OCI-LY1 (cell line): ENCODE measurements around the gene FNDC8.

Experiments
- H2AFZ ChIP-seq: fragments of 200-600 bp; sonication (generic), shearing (Covaris generic); 2 replicates; pipeline ENCODE4 v1.6.0; 2014; ENCODE audit warnings: antibody characterized with exemption, mild to moderate bottlenecking, low read length
- H3F3A ChIP-seq: fragments of 200-600 bp; sonication (generic), shearing (Covaris generic); 2 replicates; pipeline ENCODE4 v1.6.0; 2014; ENCODE audit warnings: mild to moderate bottlenecking, antibody characterized with exemption, low read length, moderate library complexity; ENCODE audit not compliant: insufficient read depth
- H3K27ac ChIP-seq: fragments of 200-600 bp; sonication (generic); 2 replicates; pipeline ENCODE4 v1.5.1; 2014; ENCODE audit warnings: low read length, mixed run types, mild to moderate bottlenecking, low read depth; ENCODE audit not compliant: poor library complexity, severe bottlenecking
- H3K27me3 ChIP-seq: fragments of 200-600 bp; sonication (generic); 2 replicates; pipeline ENCODE4 v1.6.0; 2014; ENCODE audit warnings: antibody characterized with exemption, mild to moderate bottlenecking, low read length, moderate library complexity; ENCODE audit not compliant: insufficient read depth
- H3K36me3 ChIP-seq: fragments of 200-600 bp; sonication (generic); 2 replicates; pipeline ENCODE4 v1.6.1; 2014; ENCODE audit warnings: mild to moderate bottlenecking, antibody characterized with exemption, low read length, moderate library complexity, mixed read lengths; ENCODE audit not compliant: insufficient read depth
- H3K4me1 ChIP-seq: fragments of 200-600 bp; sonication (generic); 2 replicates; pipeline ENCODE4 v1.5.1; 2014; ENCODE audit warnings: mild to moderate bottlenecking, low read length, moderate library complexity; ENCODE audit not compliant: insufficient read depth, severe bottlenecking
- H3K4me2 ChIP-seq: fragments of 200-600 bp; sonication (generic), shearing (Covaris generic); 2 replicates; pipeline ENCODE4 v1.6.1; 2014; ENCODE audit warnings: low read length
- H3K4me3 ChIP-seq: fragments of 200-600 bp; sonication (generic); 2 replicates; pipeline ENCODE4 v1.5.1; 2014; ENCODE audit warnings: low read length, low read depth, mild to moderate bottlenecking, mixed read lengths; ENCODE audit not compliant: poor library complexity, severe bottlenecking
- H3K79me2 ChIP-seq: fragments of 200-600 bp; shearing (Covaris generic); 2 replicates; pipeline ENCODE4 v1.6.1; 2016; ENCODE audit warnings: mixed run types, low read length, mixed read lengths; ENCODE audit not compliant: insufficient read depth
- H3K9ac ChIP-seq: fragments of 200-600 bp; sonication (generic), shearing (Covaris generic); 2 replicates; pipeline ENCODE4 v1.6.1; 2014; ENCODE audit warnings: mild to moderate bottlenecking, low read length, mixed read lengths
- H3K9me2 ChIP-seq: fragments of 200-600 bp; sonication (generic), shearing (Covaris generic); 2 replicates; pipeline ENCODE4 v1.6.1; 2014; ENCODE audit warnings: low read depth, mild to moderate bottlenecking, low read length, mixed read lengths
- H3K9me3 ChIP-seq: fragments of 200-600 bp; shearing (Covaris generic); 2 replicates; pipeline ENCODE4 v1.6.1; 2014; ENCODE audit warnings: low read length, mixed read lengths
- H4K20me1 ChIP-seq: fragments of 200-600 bp; sonication (generic), shearing (Covaris generic); 2 replicates; pipeline ENCODE4 v1.6.0; 2016; ENCODE audit warnings: mild to moderate bottlenecking, low read length; ENCODE audit not compliant: insufficient read depth
- CTCF ChIP-seq: fragments of 200-600 bp; sonication (generic), shearing (Covaris generic); IDR thresholded peaks from 2 replicates; pipeline ENCODE4 v1.5.1; 2017; ENCODE audit warnings: mild to moderate bottlenecking, antibody characterized with exemption, low read length, moderate library complexity, mixed read lengths
- EZH2 ChIP-seq: fragments of 200-600 bp; sonication (generic), shearing (Covaris generic); IDR thresholded peaks from 2 replicates; pipeline ENCODE4 v1.8.0; 2017; ENCODE audit warnings: borderline replicate concordance, mixed run types, mild to moderate bottlenecking, antibody characterized with exemption, low read length, moderate library complexity, mixed read lengths

Gene FNDC8

DNA sequence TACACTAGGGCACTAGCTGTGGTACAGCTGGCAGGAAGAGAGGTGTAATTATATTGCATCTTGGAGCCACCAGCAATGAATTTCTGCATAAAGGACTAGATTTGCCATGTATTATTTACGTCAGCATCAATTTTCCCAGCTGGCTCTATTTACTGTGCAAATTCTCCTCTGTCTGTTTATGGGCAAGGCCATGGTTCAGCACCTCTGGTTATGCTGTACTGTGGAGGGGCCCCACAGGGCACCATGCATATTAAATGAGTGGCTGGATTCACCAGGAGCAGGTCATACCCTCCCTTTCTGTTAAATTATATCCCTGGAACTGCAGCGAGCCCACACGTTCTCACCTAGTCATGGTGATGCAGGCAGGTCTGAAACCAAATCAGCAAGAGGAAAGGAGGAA lies 21.5 kb upstream of the FNDC8 start:
- H3K4me2 ChIP-seq, result no peak overlapping the region
- no peak for TF ChIP-seq EZH2
- no peak for TF ChIP-seq CTCF
- H3K9me3 ChIP-seq, result no peaks in the 10 kb centered on the region
- no peak overlapping the region for H3K27ac ChIP-seq
- H2AFZ ChIP-seq, result no peak overlapping the region
- no peak overlapping the region for H3K4me3 ChIP-seq
- H3F3A ChIP-seq, result no peaks in the 10 kb centered on the region
- no peak overlapping the region for H3K9ac ChIP-seq
- no peaks in the 10 kb centered on the region for H3K79me2 ChIP-seq
- no peaks in the 10 kb centered on the region for H4K20me1 ChIP-seq
- peaks cover 48% of the 10 kb centered on the region for H3K36me3 ChIP-seq
- H3K27me3 ChIP-seq, result no peaks in the 10 kb centered on the region
- no peaks in the 10 kb centered on the region for H3K4me1 ChIP-seq
- no peaks in the 10 kb centered on the region for H3K9me2 ChIP-seq

DNA sequence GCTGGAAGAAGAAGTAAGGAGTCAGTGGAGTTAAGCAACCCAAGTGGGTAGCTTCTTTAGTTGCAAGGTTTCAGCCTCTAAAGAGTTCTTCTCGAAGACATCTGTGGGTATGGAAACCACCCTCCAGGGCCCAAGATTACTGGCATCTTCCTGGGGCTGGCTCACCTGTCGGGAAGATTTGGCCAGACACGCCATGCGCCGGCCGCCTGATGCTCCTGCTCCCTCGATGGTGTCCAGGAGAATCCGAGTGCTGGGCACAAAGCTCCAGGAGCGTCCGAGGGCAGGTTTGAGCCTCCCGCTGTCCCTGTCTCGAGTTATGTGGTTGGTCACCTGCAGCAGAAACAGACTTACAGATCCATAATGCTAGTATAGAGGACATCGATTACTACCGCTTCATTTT lies 20.4 kb upstream of the FNDC8 start:
- Histone ChIP-seq H3K36me3 (peaks cover 59% of the 10 kb centered on the region), H3K4me2 (no peak overlapping the region)

GRCh38 chr17:35101725-35102124 lies 19.7 kb upstream of the FNDC8 start:
- H2AFZ ChIP-seq, result no peak overlapping the region
- H4K20me1 ChIP-seq, result no peaks in the 10 kb centered on the region
- H3K27me3 ChIP-seq, result no peaks in the 10 kb centered on the region
- H3K79me2 ChIP-seq, result no peaks in the 10 kb centered on the region
- H3F3A ChIP-seq, result no peaks in the 10 kb centered on the region
- no peak overlapping the region for H3K4me2 ChIP-seq
- no peaks in the 10 kb centered on the region for H3K9me2 ChIP-seq
- H3K27ac ChIP-seq, result no peak overlapping the region
- TF ChIP-seq CTCF, result no peak
- TF ChIP-seq EZH2, result no peak
- peaks cover 65% of the 10 kb centered on the region for H3K36me3 ChIP-seq
- H3K4me1 ChIP-seq, result no peaks in the 10 kb centered on the region
- H3K4me3 ChIP-seq, result no peak overlapping the region
- no peak overlapping the region for H3K9ac ChIP-seq
- H3K9me3 ChIP-seq, result no peaks in the 10 kb centered on the region

More for the DNA sequence above, 20.4 kb upstream of the FNDC8 start:
- no peak overlapping the region for H3K4me3 ChIP-seq
- no peak for TF ChIP-seq EZH2
- TF ChIP-seq CTCF, result no peak
- no peak overlapping the region for H3K27ac ChIP-seq
- no peaks in the 10 kb centered on the region for H3K79me2 ChIP-seq
- H3K4me1 ChIP-seq, result no peaks in the 10 kb centered on the region
- H3K27me3 ChIP-seq, result no peaks in the 10 kb centered on the region
- no peaks in the 10 kb centered on the region for H3K9me3 ChIP-seq
- no peak overlapping the region for H3K9ac ChIP-seq
- H2AFZ ChIP-seq, result no peak overlapping the region
- H3F3A ChIP-seq, result no peaks in the 10 kb centered on the region
- no peaks in the 10 kb centered on the region for H4K20me1 ChIP-seq
- no peaks in the 10 kb centered on the region for H3K9me2 ChIP-seq
